Loucy (cell line): ENCODE results near the gene XPC.

Experiments
- CTCF ChIP-seq: fragments of 200-600 bp; sonication (generic); conservative IDR thresholded peaks from 2 replicates; pipeline ENCODE4 v1.5.1; 2014; ENCODE audit warnings: mild to moderate bottlenecking, antibody characterized with exemption, low read length
- EZH2phosphoT487 ChIP-seq: fragments of 200-600 bp; IDR thresholded peaks from 2 replicates; pipeline ENCODE4 v1.6.1; 2018; ENCODE audit warnings: antibody characterized with exemption, mild to moderate bottlenecking, moderate library complexity, borderline replicate concordance

- TF ChIP-seq CTCF (no peak), EZH2phosphoT487 (no peak)
Observed at GRCh38 chr3:14153663-14154062, 24.7 kb downstream of the XPC start.
